ENCODE results near the gene SEBOX. TPM values are rescaled to one million over a fixed set of nuclear protein-coding genes. Genes with fewer than 3 reads are reported as not detected.

Gene SEBOX
- total RNA-seq, 2 donors from 2014 or later: not detected

GRCh38 chr17:28398280-28398981, 33.4 kb upstream of the SEBOX start:
- no peak overlapping the region for H3K4me3 Mint-ChIP-seq
- H3K4me1 Mint-ChIP-seq: peaks cover 4% of the 10 kb centered on the region
- H3K9me3 Mint-ChIP-seq: no peaks in the 10 kb centered on the region
- H3K27me3 Mint-ChIP-seq: no peaks in the 10 kb centered on the region
- no peak for ATAC-seq (replicated peaks)
- peaks cover 33% of the 10 kb centered on the region for H3K36me3 Mint-ChIP-seq (ENCODE audit: low read depth)
- peak overlapping the region; percentile 12 for H3K27ac Mint-ChIP-seq

DNA sequence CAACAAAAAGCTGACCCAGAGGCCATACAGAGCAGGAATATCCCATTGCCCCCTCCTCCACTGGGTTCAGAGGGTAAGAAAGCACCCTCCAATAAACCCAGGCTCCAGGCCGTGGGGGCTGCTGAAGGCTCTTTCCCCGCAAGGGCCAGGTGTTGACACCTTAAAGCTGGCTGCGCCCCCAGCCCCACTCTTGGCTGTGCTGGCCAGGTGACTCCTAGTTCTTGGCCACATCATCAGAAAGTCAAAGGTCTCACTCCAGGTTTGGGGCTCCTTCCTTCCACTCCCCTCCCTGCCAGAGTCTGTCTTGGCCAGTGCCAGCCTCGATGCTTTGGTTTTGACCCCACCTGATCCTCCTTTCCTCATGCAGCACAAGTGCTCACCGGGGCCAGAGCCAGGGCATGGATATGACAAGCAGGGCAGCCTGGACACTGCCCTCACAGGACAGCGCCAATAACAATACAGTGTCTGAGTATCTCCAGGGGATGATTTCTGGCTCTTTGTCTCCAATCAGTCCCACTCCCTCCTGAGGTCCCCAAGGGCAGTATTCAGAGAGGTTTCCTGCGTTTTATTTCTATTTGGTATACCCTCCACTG, 32.8 kb upstream of the SEBOX start:
- peaks cover 40% of the 10 kb centered on the region for H3K36me3 Mint-ChIP-seq (ENCODE audit: low read depth)
- no peaks in the 10 kb centered on the region for H3K27me3 Mint-ChIP-seq
- H3K4me3 Mint-ChIP-seq: no peak overlapping the region
- no peaks in the 10 kb centered on the region for H3K9me3 Mint-ChIP-seq
- H3K27ac Mint-ChIP-seq: peak overlapping the region; percentile 12
- ATAC-seq (replicated peaks): no peak
- peaks cover 3% of the 10 kb centered on the region for H3K4me1 Mint-ChIP-seq

- Mint-ChIP-seq H3K4me1 (no peaks in the 10 kb centered on the region), H3K27ac (peak overlapping the region; percentile 12), H3K36me3 (ENCODE audit: low read depth) (peaks cover 45% of the 10 kb centered on the region), H3K27me3 (no peaks in the 10 kb centered on the region), H3K9me3 (no peaks in the 10 kb centered on the region), H3K4me3 (no peak overlapping the region)
- no peak for ATAC-seq (replicated peaks)
Measured at GRCh38 chr17:28397275-28397674, 32.3 kb upstream of the SEBOX start.

DNA sequence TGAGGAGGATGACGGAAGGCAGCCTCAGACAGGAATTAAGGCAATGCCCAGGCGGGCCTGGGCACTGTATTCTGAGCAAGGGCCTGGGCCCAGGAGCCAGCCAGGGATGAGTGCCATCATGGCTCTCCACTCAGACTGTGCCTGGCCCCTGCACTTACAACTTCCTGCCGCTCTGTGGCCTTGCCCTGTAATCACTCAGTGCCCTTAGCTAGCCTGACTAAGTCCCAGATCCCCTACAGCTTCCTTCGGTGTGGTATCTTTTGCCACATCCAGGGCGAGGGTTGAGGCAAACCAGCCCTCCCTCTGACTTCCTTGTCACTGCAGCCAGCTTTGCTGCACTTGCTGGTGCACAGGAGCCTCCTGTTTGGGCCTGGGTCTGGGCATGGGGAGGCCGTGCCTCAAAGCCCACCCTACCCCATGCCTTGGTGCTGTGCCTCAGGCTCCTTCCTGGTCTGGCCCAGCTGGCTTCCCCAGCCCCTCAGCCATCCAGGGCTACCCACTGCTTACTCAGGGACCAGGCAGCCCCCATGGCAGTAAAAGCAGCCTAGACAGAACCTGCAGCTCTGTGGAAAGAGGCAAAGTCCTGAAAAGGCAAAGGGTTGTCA, 31.7 kb upstream of the SEBOX start:
- H3K4me1 Mint-ChIP-seq: no peaks in the 10 kb centered on the region
- no peaks in the 10 kb centered on the region for H3K9me3 Mint-ChIP-seq
- peaks cover 47% of the 10 kb centered on the region for H3K36me3 Mint-ChIP-seq (ENCODE audit: low read depth)
- no peak for ATAC-seq (replicated peaks)
- H3K4me3 Mint-ChIP-seq: no peak overlapping the region
- H3K27ac Mint-ChIP-seq: no peak overlapping the region
- H3K27me3 Mint-ChIP-seq: no peaks in the 10 kb centered on the region

- H3K27ac Mint-ChIP-seq: peak overlapping the region; percentile 43
- H3K4me3 Mint-ChIP-seq: no peak overlapping the region
- H3K36me3 Mint-ChIP-seq (ENCODE audit: low read depth): peaks cover 55% of the 10 kb centered on the region
- no peaks in the 10 kb centered on the region for H3K9me3 Mint-ChIP-seq
- H3K4me1 Mint-ChIP-seq: no peaks in the 10 kb centered on the region
- ATAC-seq (replicated peaks): no peak
- no peaks in the 10 kb centered on the region for H3K27me3 Mint-ChIP-seq
Measured at GRCh38 chr17:28395968-28396367, 31.0 kb upstream of the SEBOX start.

GRCh38 chr17:28395426-28395825, 30.4 kb upstream of the SEBOX start:
- H3K27me3 Mint-ChIP-seq: no peaks in the 10 kb centered on the region
- H3K36me3 Mint-ChIP-seq (ENCODE audit: low read depth): peaks cover 60% of the 10 kb centered on the region
- H3K4me3 Mint-ChIP-seq: no peak overlapping the region
- no peaks in the 10 kb centered on the region for H3K4me1 Mint-ChIP-seq
- ATAC-seq (replicated peaks): no peak
- peak overlapping the region; percentile 43 for H3K27ac Mint-ChIP-seq
- no peaks in the 10 kb centered on the region for H3K9me3 Mint-ChIP-seq

- Mint-ChIP-seq H3K27ac (no peak overlapping the region), H3K9me3 (no peaks in the 10 kb centered on the region), H3K4me1 (no peaks in the 10 kb centered on the region), H3K27me3 (no peaks in the 10 kb centered on the region), H3K36me3 (ENCODE audit: low read depth) (peaks cover 69% of the 10 kb centered on the region), H3K4me3 (no peak overlapping the region)
- ATAC-seq (replicated peaks): no peak
Measured at GRCh38 chr17:28394337-28395116, 29.5 kb upstream of the SEBOX start.

DNA sequence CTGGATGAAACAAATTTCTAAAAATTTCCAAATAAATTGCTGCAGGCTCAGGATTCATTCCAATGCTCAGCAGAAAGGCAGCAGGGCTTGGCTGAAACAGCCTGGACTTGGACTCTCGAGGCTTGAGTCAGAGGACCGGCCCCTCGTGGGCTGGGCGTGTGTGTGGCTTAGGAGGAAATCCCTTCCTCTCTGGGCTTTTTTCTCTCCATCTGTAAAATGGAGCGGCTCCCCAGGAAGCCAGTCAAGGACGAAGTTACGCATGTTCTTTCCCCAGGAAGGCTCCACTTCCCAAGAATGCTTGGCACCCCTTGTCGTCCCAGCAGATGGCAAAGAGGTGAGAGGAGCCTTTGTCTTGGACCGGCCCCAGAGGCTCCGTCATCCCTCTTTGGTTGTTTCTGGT, 27.5 kb upstream of the SEBOX start:
- Mint-ChIP-seq H3K4me3 (no peak overlapping the region), H3K27ac (no peak overlapping the region), H3K9me3 (no peaks in the 10 kb centered on the region), H3K27me3 (no peaks in the 10 kb centered on the region), H3K4me1 (peaks cover 4% of the 10 kb centered on the region), H3K36me3 (ENCODE audit: low read depth) (peaks cover 82% of the 10 kb centered on the region)
- ATAC-seq (replicated peaks): no peak

DNA sequence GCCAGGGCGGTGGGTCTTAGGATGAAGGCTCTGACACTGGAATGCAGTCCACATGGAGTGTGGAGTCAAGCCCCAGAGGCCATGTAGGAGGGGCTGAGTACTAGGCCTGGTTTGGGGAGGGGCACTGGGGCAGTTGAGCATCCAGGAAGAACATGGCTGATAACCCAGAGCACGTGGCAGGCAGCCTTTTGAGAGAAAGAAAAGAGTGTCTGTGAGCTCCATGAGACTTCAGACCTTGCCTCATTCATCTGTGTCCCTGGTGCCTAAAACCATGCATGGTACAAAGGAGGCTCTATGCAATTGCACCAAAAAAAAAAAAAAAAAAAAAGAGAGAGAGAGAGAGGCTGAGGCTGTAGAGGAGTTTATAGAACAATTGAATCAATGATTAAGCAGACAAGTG, 26.4 kb upstream of the SEBOX start:
- no peak overlapping the region for H3K27ac Mint-ChIP-seq

DNA sequence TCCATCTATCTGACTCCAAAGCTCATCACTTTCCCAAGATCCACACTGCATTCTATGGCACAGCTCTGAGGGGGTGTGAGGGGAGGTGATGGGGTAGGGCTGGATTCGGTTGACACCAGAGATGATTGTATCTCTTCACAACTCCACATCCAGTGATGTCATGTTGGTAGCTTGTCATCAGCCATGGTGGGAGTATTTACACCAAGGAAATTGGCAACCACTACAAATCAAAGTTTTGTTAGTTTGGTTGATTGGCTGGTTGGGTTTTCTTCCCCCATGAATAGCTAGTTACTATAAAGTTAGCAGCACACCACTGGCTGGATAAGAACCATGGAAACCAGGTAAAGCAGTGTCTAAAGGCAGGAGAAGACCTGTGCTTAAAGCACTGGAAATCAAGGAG, 26.0 kb upstream of the SEBOX start:
- H3K27me3 Mint-ChIP-seq: no peaks in the 10 kb centered on the region
- no peak overlapping the region for H3K4me3 Mint-ChIP-seq
- peaks cover 5% of the 10 kb centered on the region for H3K4me1 Mint-ChIP-seq
- ATAC-seq (replicated peaks): no peak
- peak overlapping the region; percentile 23 for H3K27ac Mint-ChIP-seq
- H3K36me3 Mint-ChIP-seq (ENCODE audit: low read depth): peaks cover 86% of the 10 kb centered on the region
- no peaks in the 10 kb centered on the region for H3K9me3 Mint-ChIP-seq

More for the DNA sequence above, 26.4 kb upstream of the SEBOX start:
- Mint-ChIP-seq H3K27me3 (no peaks in the 10 kb centered on the region), H3K36me3 (ENCODE audit: low read depth) (peaks cover 87% of the 10 kb centered on the region), H3K4me1 (peaks cover 5% of the 10 kb centered on the region), H3K9me3 (no peaks in the 10 kb centered on the region), H3K4me3 (no peak overlapping the region)
- no peak for ATAC-seq (replicated peaks)

DNA sequence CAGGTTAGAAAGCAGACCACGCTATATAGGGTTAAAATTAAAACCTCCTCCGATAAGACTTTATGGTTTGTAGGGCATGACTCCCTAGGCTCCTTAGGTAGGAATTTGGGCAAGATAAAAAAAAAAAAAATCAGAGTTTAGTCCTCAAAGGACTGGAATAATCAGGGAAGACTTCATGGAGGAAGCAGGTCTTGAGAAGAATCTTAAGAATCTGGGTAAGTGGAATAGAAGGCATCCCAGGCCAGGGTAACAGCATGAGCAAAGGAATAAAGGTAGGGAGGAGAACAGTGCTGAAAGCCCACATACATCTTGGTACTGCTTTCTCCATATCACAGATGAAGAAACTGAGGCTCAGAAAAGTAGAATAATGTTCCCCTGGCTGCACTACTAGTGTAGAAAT, 25.6 kb upstream of the SEBOX start:
- Mint-ChIP-seq H3K27ac (peak overlapping the region; percentile 23), H3K27me3 (no peaks in the 10 kb centered on the region), H3K4me3 (no peak overlapping the region), H3K36me3 (ENCODE audit: low read depth) (peaks cover 81% of the 10 kb centered on the region), H3K9me3 (no peaks in the 10 kb centered on the region), H3K4me1 (peaks cover 5% of the 10 kb centered on the region)
- no peak for ATAC-seq (replicated peaks)

- peaks cover 9% of the 10 kb centered on the region for H3K4me1 Mint-ChIP-seq
- peaks cover 77% of the 10 kb centered on the region for H3K36me3 Mint-ChIP-seq (ENCODE audit: low read depth)
- no peaks in the 10 kb centered on the region for H3K27me3 Mint-ChIP-seq
- no peak overlapping the region for H3K4me3 Mint-ChIP-seq
- no peak for ATAC-seq (replicated peaks)
- H3K27ac Mint-ChIP-seq: peak overlapping the region; percentile 23
- no peaks in the 10 kb centered on the region for H3K9me3 Mint-ChIP-seq
Measured at GRCh38 chr17:28390141-28390540, 25.1 kb upstream of the SEBOX start.

GRCh38 chr17:28388106-28388505, 23.1 kb upstream of the SEBOX start:
- H3K36me3 Mint-ChIP-seq (ENCODE audit: low read depth): peaks cover 57% of the 10 kb centered on the region
- no peaks in the 10 kb centered on the region for H3K9me3 Mint-ChIP-seq
- no peak overlapping the region for H3K4me3 Mint-ChIP-seq
- ATAC-seq (replicated peaks): no peak
- no peak overlapping the region for H3K27ac Mint-ChIP-seq
- no peaks in the 10 kb centered on the region for H3K27me3 Mint-ChIP-seq
- peaks cover 17% of the 10 kb centered on the region for H3K4me1 Mint-ChIP-seq

DNA sequence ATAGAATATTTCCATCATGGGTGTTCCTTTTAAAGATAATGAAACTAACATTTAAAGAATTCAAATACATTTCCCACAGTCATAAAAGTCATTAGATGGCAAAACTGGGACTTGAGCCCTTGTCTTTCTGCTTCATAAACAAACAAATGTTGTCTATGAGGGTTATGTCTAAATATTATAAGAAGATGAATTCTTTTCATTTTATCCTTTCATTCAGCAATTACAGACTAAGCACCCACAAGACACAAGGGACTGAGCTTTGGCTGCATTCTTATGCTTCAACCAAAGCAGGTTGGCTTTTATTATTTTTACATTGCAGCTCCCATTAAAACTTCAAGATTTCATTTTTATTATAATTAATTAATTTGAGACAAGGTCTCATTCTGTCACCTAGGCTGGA, 21.4 kb upstream of the SEBOX start:
- Mint-ChIP-seq H3K27ac (no peak overlapping the region), H3K27me3 (no peaks in the 10 kb centered on the region), H3K4me1 (peaks cover 17% of the 10 kb centered on the region), H3K4me3 (no peak overlapping the region), H3K36me3 (ENCODE audit: low read depth) (peaks cover 58% of the 10 kb centered on the region), H3K9me3 (no peaks in the 10 kb centered on the region)
- no peak for ATAC-seq (replicated peaks)
